Cardiac fibroblast (primary cell): ENCODE results near the gene SFT2D1.

Source experiments
- DNase-seq, 2 donors: peaks; one replicate each; pipeline versions ENCODE4 v3.0.0 to v3.0.0-alpha.2; 2010; ENCODE audit warnings: low read depth in 2 of 2
- H3K4me3 ChIP-seq, 2 donors: replicated peaks in 1 of 2; 1 replicate in 1 of 2; 2 replicates in 1 of 2; pipeline ENCODE4 v1.5.1; 2011; ENCODE audit warnings: low read depth in 2 of 2, low read length in 2 of 2, mild to moderate bottlenecking in 2 of 2, moderate library complexity in 1 of 2
- TF ChIP-seq, protein P1 (sequence below): IDR thresholded peaks from one replicate; pipeline ENCODE4 v1.5.1; 2011; ENCODE audit warnings: low read depth, mild to moderate bottlenecking, low read length, inconsistent platforms

Gene SFT2D1

DNA sequence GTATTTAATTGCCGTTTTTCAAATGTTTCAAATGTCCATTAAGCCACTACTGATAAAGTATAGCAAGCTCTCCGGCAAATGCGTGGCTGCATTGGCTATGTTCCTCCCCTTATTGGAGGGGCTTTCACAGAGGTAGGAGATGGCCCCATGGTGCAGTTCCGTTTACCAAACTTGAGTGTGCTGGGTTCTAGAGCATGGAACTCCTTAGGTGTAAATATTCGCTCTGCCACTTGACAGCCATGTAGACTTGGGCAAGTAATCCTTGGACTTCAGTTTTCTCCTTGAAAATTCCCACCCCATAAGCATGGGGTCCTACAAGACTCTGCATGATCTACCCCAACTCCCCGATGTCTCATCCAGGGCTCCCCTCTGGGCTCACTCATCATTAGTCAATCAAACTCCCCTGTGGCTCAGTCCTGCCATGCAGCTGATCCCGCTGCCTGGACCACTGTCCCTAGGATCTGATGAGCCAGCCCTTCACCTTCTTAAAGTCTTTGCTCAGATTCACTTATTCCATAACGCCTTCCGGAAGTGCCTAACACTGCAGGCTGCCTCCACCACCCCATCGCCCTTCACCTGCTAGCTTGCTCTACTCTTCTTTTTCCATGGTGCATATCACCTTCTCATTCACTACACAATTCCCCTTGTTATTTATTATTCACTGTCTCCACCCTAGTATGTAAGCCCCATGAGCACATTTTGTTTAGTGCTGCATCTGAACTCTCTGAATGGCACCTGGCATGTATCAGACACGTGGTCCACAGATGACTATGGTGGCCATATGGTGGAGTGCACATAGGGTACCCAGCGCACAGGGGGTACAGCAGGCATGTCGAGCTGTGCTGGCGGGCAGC, 52.9 kb downstream of the SFT2D1 start:
- no peak for DNase-seq
- TF ChIP-seq, protein P1, sequence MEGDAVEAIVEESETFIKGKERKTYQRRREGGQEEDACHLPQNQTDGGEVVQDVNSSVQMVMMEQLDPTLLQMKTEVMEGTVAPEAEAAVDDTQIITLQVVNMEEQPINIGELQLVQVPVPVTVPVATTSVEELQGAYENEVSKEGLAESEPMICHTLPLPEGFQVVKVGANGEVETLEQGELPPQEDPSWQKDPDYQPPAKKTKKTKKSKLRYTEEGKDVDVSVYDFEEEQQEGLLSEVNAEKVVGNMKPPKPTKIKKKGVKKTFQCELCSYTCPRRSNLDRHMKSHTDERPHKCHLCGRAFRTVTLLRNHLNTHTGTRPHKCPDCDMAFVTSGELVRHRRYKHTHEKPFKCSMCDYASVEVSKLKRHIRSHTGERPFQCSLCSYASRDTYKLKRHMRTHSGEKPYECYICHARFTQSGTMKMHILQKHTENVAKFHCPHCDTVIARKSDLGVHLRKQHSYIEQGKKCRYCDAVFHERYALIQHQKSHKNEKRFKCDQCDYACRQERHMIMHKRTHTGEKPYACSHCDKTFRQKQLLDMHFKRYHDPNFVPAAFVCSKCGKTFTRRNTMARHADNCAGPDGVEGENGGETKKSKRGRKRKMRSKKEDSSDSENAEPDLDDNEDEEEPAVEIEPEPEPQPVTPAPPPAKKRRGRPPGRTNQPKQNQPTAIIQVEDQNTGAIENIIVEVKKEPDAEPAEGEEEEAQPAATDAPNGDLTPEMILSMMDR, result no peak
- no peak overlapping the region for H3K4me3 ChIP-seq

DNA sequence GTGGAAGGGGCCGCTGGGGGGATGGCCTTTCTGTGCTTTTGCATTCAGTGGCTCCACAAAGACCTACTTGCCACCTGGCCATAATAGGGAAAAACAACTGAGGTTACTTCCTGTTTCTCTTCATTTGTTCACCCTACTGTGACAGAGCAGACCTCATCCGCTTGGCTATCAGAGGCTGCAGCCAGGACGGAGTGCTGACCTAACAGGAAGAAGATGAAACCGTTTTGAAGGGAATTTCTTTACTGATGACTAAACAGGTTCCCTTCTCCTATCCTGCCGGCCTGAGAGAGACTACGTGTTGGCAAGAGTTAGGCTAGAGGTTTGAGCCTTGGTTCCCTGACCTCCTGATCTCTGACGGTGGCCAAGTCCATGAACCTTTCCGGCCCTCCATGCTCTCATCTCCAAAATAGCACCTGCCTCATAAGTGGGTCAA, 55.5 kb downstream of the SFT2D1 start:
- no peak overlapping the region for H3K4me3 ChIP-seq
- TF ChIP-seq, protein P1, result no peak
- DNase-seq, result no peak

DNA sequence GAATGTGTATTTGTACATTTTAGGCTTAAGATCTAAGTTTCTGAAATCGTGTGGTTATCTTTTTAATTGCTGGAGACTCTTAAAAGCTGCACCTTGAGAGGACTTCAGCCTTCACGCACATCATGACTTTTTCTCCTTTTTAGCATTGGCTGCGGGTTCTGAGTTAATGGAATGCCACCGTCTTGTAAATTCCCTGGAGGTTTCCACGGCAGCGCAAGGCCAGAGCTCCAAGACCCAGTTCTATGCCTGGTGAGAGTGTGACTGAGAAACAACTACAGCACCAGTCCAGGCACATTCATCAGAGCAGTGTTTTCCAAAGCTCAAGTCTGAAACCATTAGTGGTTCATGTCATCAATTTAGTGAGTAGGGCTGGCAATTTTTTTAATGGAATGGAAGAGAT, 57.1 kb downstream of the SFT2D1 start:
- TF ChIP-seq, protein P1, result no peak
- DNase-seq, result no peak
- no peak overlapping the region for H3K4me3 ChIP-seq

DNA sequence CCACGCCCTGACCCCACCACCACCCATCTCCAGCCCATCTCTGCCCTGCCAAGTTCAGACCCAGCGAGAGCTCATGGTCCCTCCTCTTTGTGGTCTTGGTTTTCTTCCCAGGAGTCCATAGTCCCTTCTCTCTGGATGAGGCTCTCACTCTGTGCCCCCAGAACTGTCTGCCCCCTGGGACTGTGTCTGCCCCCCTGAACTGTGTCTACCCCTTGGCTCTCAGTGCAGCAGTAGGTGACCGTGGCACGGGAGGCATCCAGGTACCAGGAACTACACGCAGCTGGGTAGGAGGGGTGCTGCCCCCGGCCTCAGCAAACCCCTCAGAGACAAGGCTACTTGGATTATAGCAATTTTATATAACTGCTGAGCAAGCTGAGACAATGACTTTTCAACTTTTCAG, 57.7 kb downstream of the SFT2D1 start:
- no peak overlapping the region for H3K4me3 ChIP-seq
- TF ChIP-seq, protein P1, result no peak
- DNase-seq, result no peak

DNA sequence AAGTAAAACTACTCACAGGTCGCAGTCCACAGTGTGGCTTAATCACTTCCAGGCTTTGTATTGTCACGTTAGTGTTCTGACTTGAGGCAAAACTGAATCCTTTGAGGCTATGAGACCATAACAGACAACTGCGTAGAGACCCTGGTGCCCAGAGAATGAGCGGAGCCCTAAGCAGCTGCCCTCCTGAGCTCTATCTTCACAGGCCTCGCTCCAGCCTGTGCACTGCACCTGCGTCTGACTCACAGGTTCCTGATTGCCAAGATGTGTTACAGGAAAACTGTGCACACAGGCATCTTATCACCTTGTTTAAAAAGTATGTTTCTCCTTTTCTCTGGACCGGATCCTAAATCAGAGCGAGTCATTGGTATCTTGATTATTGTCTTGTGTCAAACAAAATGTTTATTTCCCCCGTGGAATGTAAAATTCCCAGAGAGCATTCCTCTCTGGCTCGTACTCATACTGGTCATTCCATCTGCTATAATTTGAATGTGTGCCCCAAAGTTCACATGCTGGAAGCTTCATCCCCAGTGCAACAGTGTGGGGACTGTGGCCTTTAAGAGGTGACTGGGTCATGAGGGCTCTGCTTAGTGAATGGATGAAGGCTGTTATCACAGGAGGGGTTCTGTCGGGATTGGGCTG, 59.8 kb downstream of the SFT2D1 start:
- DNase-seq, result no peak
- H3K4me3 ChIP-seq, result no peak overlapping the region
- TF ChIP-seq, protein P1, result no peak

DNA sequence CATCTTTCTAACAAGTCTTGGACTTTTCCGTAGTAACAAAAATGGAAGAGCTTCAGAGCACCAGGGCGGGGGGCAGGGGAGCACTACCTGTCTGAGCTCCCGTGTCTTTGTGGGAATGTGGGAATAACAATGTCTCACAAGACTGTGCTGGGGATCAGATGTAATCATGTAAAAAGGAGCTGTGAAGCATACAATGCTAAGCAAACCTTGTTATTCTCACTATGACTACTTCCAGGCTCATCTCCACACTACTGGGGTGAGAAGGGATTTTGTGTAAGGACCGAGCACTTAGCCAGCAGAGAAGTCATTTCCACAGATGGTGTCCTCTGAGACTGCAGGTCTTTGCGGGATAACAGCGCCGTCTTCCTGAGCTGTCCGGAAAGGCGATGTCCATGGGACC, 61.2 kb downstream of the SFT2D1 start:
- no peak overlapping the region for H3K4me3 ChIP-seq
- TF ChIP-seq, protein P1, result no peak
- no peak for DNase-seq
